ENCODE measurements around the gene C17orf114.

The C17orf114 gene

DNA sequence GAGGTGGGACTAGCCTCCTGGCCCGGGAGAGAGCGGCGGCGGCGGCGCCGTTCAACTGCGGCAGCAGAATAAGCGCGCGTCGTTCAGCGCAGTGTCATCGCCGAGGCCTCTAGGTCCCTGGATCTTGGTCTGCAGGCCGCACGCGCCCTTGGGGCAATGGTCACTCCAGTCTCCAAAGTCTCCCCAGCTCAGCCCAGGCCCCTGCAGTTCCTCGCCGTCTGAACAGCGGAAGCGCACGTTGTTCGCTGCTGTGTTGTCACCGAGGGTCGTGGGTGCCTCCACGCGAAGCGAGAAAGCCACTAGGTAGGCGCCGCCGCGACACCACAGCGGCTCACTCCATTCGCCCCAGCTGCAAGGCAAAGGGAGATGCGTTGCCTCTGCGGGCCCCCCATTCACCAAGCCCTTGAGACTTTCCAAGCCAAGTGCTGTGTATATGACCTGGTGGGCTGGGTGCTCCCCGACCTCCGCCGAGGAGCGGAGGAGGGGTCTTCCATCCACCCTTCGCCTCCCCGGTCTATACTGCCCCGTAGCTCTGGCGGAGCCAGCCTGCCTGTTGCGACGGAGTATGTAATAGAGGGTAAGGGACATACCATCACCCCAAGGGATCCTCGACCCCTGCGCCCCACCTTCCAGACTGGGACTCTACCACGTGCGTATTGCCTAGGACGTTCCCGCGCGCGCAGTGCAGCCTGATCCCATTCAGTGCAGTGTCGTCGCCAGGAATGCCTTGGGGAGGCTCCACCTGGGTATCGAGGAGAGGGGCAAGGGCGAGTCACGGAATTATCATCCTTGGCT lies 16.6 kb downstream of the C17orf114 start:
- Mint-ChIP-seq H3K4me1 (ENCODE audit: low read depth) (peaks cover 24% of the 10 kb centered on the region), H3K27me3 (peaks cover 27% of the 10 kb centered on the region), H3K36me3 (no peaks in the 10 kb centered on the region), H3K27ac (no peak overlapping the region), H3K4me3 (peak overlapping the region; percentile 35), H3K9me3 (ENCODE audit: low read depth) (no peaks in the 10 kb centered on the region)

DNA sequence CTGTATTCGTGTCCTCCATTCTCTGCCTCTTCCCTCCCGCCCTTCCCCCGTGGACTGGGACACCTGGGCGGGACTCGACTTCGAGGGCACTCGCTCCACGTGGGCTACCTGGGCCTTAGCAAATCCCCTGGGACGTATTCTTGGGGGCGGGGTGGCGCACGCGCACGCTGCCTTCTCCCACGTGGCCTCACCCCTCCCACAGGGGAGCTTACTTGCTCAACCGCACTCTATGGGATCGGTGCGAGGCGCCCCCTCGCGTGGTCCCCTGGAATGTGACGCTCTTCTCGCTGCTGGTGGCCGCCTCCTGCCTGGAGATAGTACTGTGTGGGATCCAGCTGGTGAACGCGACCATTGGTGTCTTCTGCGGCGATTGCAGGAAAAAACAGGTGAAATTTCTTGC lies 19.5 kb downstream of the C17orf114 start:
- Mint-ChIP-seq H3K36me3 (no peaks in the 10 kb centered on the region), H3K9me3 (ENCODE audit: low read depth) (no peaks in the 10 kb centered on the region), H3K4me1 (ENCODE audit: low read depth) (peaks cover 17% of the 10 kb centered on the region), H3K27ac (no peak overlapping the region), H3K4me3 (no peak overlapping the region), H3K27me3 (peaks cover 28% of the 10 kb centered on the region)

DNA sequence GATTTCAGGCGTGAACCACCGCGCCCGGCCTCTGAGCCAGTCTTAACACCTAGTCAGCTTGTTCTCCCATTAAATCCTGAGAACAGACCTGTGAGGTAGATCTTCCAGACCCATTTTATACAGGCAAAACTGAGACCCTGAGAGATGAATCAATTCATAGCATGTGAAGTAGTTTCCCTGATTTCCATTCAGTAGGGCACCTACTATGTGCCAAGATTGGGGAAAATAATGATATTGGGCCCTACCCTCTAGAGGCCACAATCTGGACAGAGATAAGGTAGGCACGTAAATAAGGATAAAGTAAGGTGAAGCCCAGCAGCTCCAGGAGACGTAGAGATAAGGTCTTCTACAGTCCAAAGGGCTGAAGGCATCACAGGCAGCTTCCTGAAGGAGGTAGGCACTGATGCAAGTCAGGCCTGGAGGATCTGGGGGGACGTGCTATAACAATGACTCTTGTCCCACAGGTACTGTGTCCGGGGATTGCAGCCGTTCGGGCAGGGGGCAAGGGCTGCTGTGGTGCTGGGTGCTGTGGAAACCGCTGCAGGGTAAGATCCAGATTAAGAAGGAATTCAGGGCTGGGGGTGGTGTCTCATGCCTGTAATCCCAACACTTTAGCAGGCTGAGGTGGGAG lies 21.7 kb downstream of the C17orf114 start:
- Mint-ChIP-seq H3K4me1 (ENCODE audit: low read depth) (peaks cover 1% of the 10 kb centered on the region), H3K27me3 (peaks cover 24% of the 10 kb centered on the region), H3K9me3 (ENCODE audit: low read depth) (no peaks in the 10 kb centered on the region), H3K36me3 (no peaks in the 10 kb centered on the region), H3K4me3 (no peak overlapping the region), H3K27ac (no peak overlapping the region)

DNA sequence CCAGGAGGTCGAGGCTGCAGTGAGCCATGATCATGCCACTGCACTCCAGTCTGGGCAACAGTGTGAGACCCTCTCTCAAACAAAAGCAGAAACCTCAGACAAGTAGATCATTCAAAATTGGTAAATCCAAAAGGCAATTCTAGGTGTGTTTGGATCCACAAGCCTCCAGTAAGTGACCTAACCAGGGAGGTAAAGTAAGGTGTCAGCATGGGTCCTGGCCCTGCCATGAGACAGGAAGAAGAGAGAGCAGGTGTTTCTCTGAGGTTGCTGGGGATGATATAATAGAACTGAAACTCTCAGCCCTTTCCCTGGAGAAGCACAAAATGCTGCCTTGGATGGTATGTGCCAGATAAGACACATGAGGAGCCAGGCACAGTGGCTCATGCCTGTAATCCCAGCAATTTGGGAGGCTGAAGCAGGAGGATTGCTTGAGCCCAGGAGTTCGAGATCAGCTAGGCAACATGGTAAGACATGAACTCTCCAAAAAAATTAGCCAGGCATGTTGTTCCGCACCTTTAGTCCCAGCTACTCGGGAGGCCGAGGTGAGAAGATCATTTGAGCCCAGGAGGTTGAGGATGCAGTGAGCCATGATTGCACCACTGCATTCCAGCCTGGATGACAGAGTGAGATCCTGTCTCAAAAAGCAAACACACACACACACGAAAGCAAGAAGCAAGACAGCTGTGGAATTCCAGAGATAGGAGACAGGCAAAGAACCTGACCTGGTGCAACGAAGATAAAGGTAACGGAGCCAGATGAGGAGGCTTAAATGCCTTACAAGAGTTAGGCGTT lies 24.0 kb downstream of the C17orf114 start:
- Mint-ChIP-seq H3K4me3 (no peak overlapping the region), H3K4me1 (ENCODE audit: low read depth) (no peaks in the 10 kb centered on the region), H3K27ac (no peak overlapping the region), H3K36me3 (no peaks in the 10 kb centered on the region), H3K27me3 (peaks cover 20% of the 10 kb centered on the region), H3K9me3 (ENCODE audit: low read depth) (no peaks in the 10 kb centered on the region)

DNA sequence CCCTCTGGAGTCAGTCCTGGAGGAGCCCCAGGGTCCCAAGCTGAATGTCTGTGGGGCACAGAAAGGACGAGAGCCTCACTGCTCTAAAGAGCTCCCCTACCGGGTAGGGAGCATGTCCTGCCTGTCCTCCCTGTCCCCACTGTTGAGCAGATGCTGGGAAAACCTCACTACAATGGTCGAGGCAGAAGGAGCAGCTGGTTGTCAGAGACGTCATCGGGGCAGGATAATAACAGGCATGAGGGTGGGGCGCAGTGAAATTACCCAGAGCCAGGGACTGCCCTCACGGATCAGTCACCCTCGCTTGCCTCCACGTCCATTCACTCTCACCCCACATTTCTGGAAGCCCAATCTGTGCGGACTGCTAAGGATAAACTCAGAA lies 29.9 kb downstream of the C17orf114 start:
- Mint-ChIP-seq H3K36me3 (no peaks in the 10 kb centered on the region), H3K27ac (no peak overlapping the region), H3K9me3 (ENCODE audit: low read depth) (no peaks in the 10 kb centered on the region), H3K4me3 (no peak overlapping the region), H3K27me3 (peaks cover 4% of the 10 kb centered on the region), H3K4me1 (ENCODE audit: low read depth) (peaks cover 9% of the 10 kb centered on the region)

DNA sequence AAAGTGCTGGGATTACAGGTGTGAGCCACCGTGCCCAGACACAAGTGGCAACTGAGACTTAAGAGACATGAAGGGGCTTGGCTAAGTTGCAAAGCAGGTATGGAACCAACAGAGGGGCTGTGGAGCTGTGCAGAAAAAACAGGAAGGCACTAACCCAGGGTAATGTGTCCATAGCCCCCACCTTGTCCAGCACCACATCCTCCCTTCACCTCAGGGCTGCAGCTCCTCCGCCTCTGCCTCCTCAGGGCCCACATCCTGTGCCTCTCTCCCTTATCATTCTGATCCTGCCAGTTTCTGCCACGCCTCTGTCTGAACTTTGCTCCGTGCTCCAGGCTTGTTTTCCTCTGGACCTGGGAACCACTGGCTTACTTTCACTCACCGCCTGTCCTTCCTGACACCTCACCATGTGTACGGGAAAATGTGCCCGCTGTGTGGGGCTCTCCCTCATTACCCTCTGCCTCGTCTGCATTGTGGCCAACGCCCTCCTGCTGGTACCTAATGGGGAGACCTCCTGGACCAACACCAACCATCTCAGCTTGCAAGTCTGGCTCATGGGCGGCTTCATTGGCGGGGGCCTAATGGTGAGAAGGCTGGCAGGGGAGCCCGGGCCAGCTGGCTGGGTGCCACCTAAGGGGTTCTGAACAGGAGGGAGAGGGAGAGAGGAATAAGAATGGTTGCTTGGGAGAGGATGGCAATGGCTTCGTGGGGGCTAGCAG lies 30.5 kb downstream of the C17orf114 start, which contains the start of gene TM4SF5:
Gene TM4SF5 (plus strand): TSS at position 368 of the 716 bp plus-strand sequence. CDS start 37 bp downstream, at position 405.
- peaks cover 4% of the 10 kb centered on the region for H3K27me3 Mint-ChIP-seq
- H3K4me1 Mint-ChIP-seq (ENCODE audit: low read depth), result peaks cover 9% of the 10 kb centered on the region
- H3K36me3 Mint-ChIP-seq, result no peaks in the 10 kb centered on the region
- H3K4me3 Mint-ChIP-seq, result no peak within 1 kb of the TSS
- H3K9me3 Mint-ChIP-seq (ENCODE audit: low read depth), result no peaks in the 10 kb centered on the region
- H3K27ac Mint-ChIP-seq, result no peak within 1 kb of the TSS

DNA sequence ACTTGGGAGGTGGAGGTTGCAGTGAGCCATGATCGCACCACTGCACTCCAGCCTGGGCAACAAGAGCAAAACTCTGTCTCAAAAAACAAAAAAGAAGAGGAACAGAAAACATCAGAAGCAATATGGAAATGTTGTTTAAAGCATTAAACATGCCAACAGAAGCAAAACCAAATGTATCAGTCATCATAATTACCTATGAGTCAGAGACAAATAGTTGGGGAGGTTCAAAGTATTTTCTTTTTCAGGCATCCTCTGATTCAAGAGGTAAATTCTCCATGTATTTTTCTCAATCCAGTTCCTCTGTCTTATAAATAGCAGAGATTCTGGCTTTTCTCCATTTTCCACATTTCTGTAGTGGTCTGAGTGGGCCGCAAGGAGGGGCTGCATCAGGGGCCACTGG lies 32.5 kb downstream of the C17orf114 start:
- H3K27me3 Mint-ChIP-seq, result peaks cover 3% of the 10 kb centered on the region
- H3K4me1 Mint-ChIP-seq (ENCODE audit: low read depth), result peaks cover 9% of the 10 kb centered on the region
- no peaks in the 10 kb centered on the region for H3K9me3 Mint-ChIP-seq (ENCODE audit: low read depth)
- no peaks in the 10 kb centered on the region for H3K36me3 Mint-ChIP-seq
- no peak overlapping the region for H3K4me3 Mint-ChIP-seq
- H3K27ac Mint-ChIP-seq, result no peak overlapping the region

DNA sequence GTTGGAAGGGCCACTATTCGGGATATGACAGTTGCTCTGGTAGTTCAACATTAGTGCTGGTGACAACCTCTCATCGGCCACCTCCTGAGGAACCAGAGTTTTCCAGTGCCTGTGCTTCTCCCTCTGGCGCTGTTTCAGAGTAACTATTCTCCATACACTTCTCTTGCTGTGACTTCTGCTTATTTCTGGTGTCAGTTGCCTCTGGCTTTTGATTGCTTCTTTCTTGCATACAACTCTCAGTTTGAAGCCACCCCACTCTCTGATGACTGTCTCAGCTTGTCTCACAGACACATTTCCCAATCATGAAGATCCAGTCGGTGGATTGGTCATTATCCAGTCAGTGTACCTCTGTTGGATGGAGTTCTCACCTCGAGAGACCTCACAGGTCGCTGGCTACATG lies 33.8 kb downstream of the C17orf114 start:
- H3K27ac Mint-ChIP-seq, result no peak overlapping the region
- H3K9me3 Mint-ChIP-seq (ENCODE audit: low read depth), result no peaks in the 10 kb centered on the region
- H3K4me1 Mint-ChIP-seq (ENCODE audit: low read depth), result peaks cover 9% of the 10 kb centered on the region
- H3K4me3 Mint-ChIP-seq, result no peak overlapping the region
- H3K36me3 Mint-ChIP-seq, result no peaks in the 10 kb centered on the region
- H3K27me3 Mint-ChIP-seq, result no peaks in the 10 kb centered on the region

DNA sequence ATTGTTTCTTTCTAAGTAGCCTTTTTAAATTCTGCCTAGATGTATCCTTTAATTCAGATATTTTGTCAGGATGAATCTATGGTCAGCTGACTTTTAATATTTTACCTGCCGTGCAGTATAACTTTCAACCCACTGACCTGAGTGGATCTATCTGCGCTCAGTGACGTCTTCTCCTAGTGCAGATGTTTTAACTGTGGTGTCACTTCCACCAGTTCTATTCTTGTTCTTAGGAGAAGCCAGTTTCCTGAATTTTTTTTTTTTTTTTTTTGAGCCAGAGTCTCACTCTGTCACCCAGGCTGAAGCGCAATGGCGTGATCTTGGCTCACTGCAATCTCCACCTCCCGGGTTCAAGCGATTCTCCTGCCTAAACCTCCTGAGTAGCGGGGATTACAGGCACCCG lies 35.4 kb downstream of the C17orf114 start:
- no peak overlapping the region for H3K27ac Mint-ChIP-seq

DNA sequence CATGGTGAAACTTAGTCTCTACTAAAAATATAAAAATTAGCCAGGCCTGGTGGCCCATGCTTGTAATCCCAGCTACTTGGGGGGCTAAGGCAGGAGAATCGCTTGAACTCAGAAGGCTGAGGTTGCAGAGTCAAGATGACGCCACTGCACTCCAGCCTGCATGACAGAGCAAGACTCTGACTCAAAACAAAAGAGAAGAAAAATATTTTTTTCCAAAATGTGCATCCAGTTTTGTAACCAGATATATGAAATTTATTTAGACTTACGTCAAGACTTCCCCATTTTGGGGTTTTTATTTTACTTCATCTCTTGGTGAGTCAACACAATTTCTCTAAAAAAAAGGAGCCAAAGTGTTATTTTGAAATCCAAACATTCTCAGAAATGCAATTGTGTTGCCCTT lies 35.9 kb downstream of the C17orf114 start:
- Mint-ChIP-seq H3K36me3 (no peaks in the 10 kb centered on the region), H3K9me3 (ENCODE audit: low read depth) (no peaks in the 10 kb centered on the region), H3K4me1 (ENCODE audit: low read depth) (peaks cover 2% of the 10 kb centered on the region), H3K4me3 (no peak overlapping the region), H3K27me3 (no peaks in the 10 kb centered on the region), H3K27ac (no peak overlapping the region)

More for the DNA sequence above, 35.4 kb downstream of the C17orf114 start:
- H3K36me3 Mint-ChIP-seq, result no peaks in the 10 kb centered on the region
- no peaks in the 10 kb centered on the region for H3K9me3 Mint-ChIP-seq (ENCODE audit: low read depth)
- H3K4me1 Mint-ChIP-seq (ENCODE audit: low read depth), result peaks cover 6% of the 10 kb centered on the region
- H3K4me3 Mint-ChIP-seq, result no peak overlapping the region
- no peaks in the 10 kb centered on the region for H3K27me3 Mint-ChIP-seq

DNA sequence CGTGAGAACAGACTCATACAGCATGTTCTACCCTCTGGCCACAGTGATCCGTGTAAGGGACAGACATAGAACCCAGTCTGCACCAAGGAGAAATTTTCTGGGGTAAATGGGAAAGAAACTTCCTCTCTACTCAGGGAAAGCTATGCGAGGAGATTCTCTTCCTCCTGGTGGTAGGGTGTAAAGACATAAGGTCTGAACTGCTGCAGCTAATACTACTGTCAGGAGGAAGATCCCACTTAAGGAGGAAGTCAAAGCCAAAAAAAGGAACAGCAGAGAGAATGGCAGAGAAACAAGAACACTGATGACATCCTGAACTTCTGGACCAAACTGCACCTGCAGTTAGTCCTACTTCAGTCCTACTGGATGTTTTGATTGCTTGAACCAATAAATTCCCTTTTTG lies 37.5 kb downstream of the C17orf114 start:
- Mint-ChIP-seq H3K27ac (no peak overlapping the region), H3K36me3 (no peaks in the 10 kb centered on the region), H3K4me3 (no peak overlapping the region), H3K4me1 (ENCODE audit: low read depth) (no peaks in the 10 kb centered on the region), H3K9me3 (ENCODE audit: low read depth) (no peaks in the 10 kb centered on the region), H3K27me3 (no peaks in the 10 kb centered on the region)

DNA sequence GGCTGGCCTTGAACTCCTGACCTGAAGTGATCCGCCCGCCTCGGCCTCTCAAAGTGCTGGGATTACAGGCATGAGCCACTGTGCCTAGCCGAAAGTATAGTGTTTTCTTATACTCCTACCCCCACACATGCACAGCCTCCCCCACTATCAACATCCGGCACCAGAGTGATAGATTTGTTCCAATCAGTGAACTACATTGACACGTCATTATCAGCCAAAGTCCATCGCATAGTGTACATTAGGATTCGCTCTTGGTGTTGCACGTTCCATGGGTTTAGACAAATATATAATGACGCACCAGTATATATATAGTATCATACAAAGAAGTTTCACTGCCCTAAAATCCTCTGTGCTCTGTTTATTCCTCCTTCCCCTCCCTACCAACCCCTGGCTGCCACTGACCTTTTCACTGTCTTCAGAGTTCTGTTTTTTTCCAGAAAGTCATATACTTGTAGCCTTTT lies 42.3 kb downstream of the C17orf114 start:
- Mint-ChIP-seq H3K36me3 (no peaks in the 10 kb centered on the region), H3K4me1 (ENCODE audit: low read depth) (no peaks in the 10 kb centered on the region), H3K27ac (no peak overlapping the region), H3K9me3 (ENCODE audit: low read depth) (no peaks in the 10 kb centered on the region), H3K27me3 (peaks cover 5% of the 10 kb centered on the region), H3K4me3 (no peak overlapping the region)

DNA sequence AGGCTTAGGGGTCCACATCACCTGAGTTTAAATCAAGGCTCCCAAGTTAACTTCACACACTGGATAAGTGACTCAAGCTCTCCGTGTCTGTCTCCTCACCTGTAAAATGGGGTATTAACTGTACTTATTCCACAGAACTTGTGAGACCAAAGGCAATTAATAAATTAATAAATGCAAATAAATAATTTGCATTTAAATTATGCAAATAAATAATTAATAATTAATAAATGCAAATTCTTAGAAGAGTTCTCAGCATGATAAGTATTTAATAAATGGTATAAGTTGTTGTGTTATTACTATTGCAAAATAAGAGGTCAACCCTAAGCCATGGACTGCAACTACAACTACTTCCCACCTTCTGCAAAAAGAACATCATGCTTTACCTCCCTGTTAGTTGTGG lies 48.7 kb downstream of the C17orf114 start:
- H3K27ac Mint-ChIP-seq, result no peak overlapping the region
- H3K4me1 Mint-ChIP-seq (ENCODE audit: low read depth), result peaks cover 6% of the 10 kb centered on the region
- H3K36me3 Mint-ChIP-seq, result no peaks in the 10 kb centered on the region
- no peak overlapping the region for H3K4me3 Mint-ChIP-seq
- peaks cover 10% of the 10 kb centered on the region for H3K27me3 Mint-ChIP-seq
- H3K9me3 Mint-ChIP-seq (ENCODE audit: low read depth), result no peaks in the 10 kb centered on the region

DNA sequence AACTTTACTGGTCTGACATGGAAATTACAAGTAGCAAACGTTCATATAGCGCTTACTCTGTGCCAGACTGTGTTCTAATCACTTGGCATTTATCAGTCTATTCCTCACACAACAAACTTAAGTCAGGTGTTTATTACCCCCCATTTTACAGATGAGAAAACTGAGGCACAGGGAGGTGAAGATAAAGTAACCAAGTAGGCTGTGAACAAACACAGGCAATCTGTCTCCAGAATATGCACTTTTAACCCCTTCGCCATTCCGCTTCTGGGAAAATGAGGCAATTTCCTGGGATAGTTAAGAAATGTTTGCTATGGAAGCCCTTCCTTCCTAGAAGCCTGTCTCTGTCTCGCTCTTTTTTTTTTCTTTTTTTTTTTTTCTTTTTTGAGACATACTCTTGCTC lies 50.2 kb downstream of the C17orf114 start:
- Mint-ChIP-seq H3K4me3 (no peak overlapping the region), H3K27me3 (peaks cover 10% of the 10 kb centered on the region), H3K4me1 (ENCODE audit: low read depth) (peaks cover 17% of the 10 kb centered on the region), H3K9me3 (ENCODE audit: low read depth) (no peaks in the 10 kb centered on the region), H3K27ac (no peak overlapping the region), H3K36me3 (no peaks in the 10 kb centered on the region)
